Adrenal gland (tissue), 12 donors: ENCODE measurements around the gene TSPAN2. TPM values are rescaled to one million over a fixed set of nuclear protein-coding genes. Genes with fewer than 3 reads are reported as not detected.

Source experiments
- DNase-seq, 7 donors: peaks; one replicate each; pipeline ENCODE4 v3.0.0-alpha.2; 2019 to 2020
- H3K27ac ChIP-seq, 5 donors: fragments of 200-600 bp; sonication (generic) in 4 of 5; 1 replicate in 3 of 5; 2 replicates in 2 of 5; pipeline versions ENCODE4 v1.5.1 to v1.8.0; 2016 to 2020; ENCODE audit warnings: mild to moderate bottlenecking in 1 of 5
- H3K27me3 ChIP-seq: fragments of 200-600 bp; 2 replicates; pipeline ENCODE4 v1.8.0; 2021
- H3K36me3 ChIP-seq, 2 donors: fragments of 200-600 bp; replicated peaks in 1 of 2; 1 replicate in 1 of 2; 2 replicates in 1 of 2; pipeline versions ENCODE4 v1.5.1 to v1.8.0; 2018 to 2022
- H3K4me1 ChIP-seq, 2 donors: fragments of 200-600 bp; replicated peaks in 1 of 2; 1 replicate in 1 of 2; 2 replicates in 1 of 2; pipeline versions ENCODE4 v1.5.1 to v1.8.0; 2018 to 2021
- H3K4me3 ChIP-seq, 4 donors: fragments of 200-600 bp; sonication (generic) in 3 of 4; one replicate each; pipeline ENCODE4 v1.5.1; 2016 to 2018
- H3K9me3 ChIP-seq, 3 donors: fragments of 200-600 bp; sonication (generic) in 1 of 3; replicated peaks in 1 of 3; 1 replicate in 2 of 3; 2 replicates in 1 of 3; pipeline versions ENCODE4 v1.5.1 to v1.8.0; 2016 to 2021
- CTCF ChIP-seq, 6 experiments: fragments of 450-650 bp in 4 of 6; fragments of 200-600 bp in 2 of 6; sonication (generic) in 1 of 6; IDR thresholded peaks; 1 replicate in 5 of 6; 2 replicates in 1 of 6; pipeline versions ENCODE4 v1.5.1 to v1.8.0; 2016 to 2021; ENCODE audit warnings: antibody characterized with exemption in 6 of 6, mild to moderate bottlenecking in 2 of 6, moderate library complexity in 1 of 6
- POLR2A ChIP-seq, 2 donors: fragments of 450-650 bp; IDR thresholded peaks; one replicate each; pipeline ENCODE4 v1.6.1; 2017; ENCODE audit warnings: antibody characterized with exemption in 2 of 2, mild to moderate bottlenecking in 2 of 2, moderate library complexity in 1 of 2
- WGBS, 4 donors: extraction: QIAGEN DNeasy Blood & Tissue Kit in 2 of 4; methylation state at CpG; one replicate each; pipeline versions ENCODE4 v1.1.5 to v1.1.7; 2013 to 2017; 5-methylcytosine and 5-hydroxymethylcytosine counted together
- intact Hi-C, 2 donors: fragments of 100-400 bp; cut with DNase I; formaldehyde crosslinking; loops; one replicate each; pipeline versions ENCODE4 v1.14.1 to v1.15.0; 2022 to 2023
- polyA plus RNA-seq, 3 donors: library from polyadenylated mRNA; stranded (reverse); fragments of 200-250 nt in 2 of 3; fragments of 350-450 nt in 1 of 3; fragmentation: Illumina TruSeq in 1 of 3; extraction: RNeasy Lipid Tissue Mini Kit (QIAGEN cat#74804) in 1 of 3; gene quantifications; one replicate each; pipeline ENCODE4 v1.2.3, GENCODE V29; 2013 to 2014
- total RNA-seq, 9 donors: library from RNA; depleted of rRNA in 4 of 9; stranded (reverse); fragments of >200 nt in 4 of 9; fragments of 120-200 nt in 1 of 9; fragmentation: NEBNext Ultra II Directional in 1 of 9; extraction: Animal tissue kit (Norgen Biotek cat#: 25700) in 1 of 9; gene quantifications; one replicate each; pipeline versions ENCODE4 v1.1.0 to v1.2.4, GENCODE V29; 2013 to 2023
- donor health status: healthy with polysubstance abuse.
- donor health status: Bipolar disorder and iron deficiency.
- donor health status: DM: yes; HTN: yes; CAD: no.
- donor health status: DM: no; HTN: no; CAD: no.
- donor health status: DM: no; HTN: no; CAD: no.
- donor health status: DM: yes; HTN: yes; CAD: no.

Gene TSPAN2
- total and polyA plus RNA-seq, 12 donors, result 0.28 to 1.5 (median 0.71) TPM

GRCh38 chr1:115046751-115047150 is 42.6 kb downstream of the TSPAN2 start:
- TF ChIP-seq POLR2A (IDR thresholded peaks at IDR 0.05) (no peak), CTCF (IDR thresholded peaks at IDR 0.05) (no peak)
- H3K27ac ChIP-seq, result no peak overlapping the region
- H3K4me1 ChIP-seq, result no peaks in the 10 kb centered on the region
- no peaks in the 10 kb centered on the region for H3K9me3 ChIP-seq
- no peak for DNase-seq
- intact Hi-C loops, result no loop called here
- H3K4me3 ChIP-seq, result no peak overlapping the region
- H3K36me3 ChIP-seq, result no peaks in the 10 kb centered on the region
- no peaks in the 10 kb centered on the region for H3K27me3 ChIP-seq

- H3K4me1 ChIP-seq, result no peaks in the 10 kb centered on the region
- intact Hi-C loops, result no loop called here
- H3K27ac ChIP-seq, result no peak overlapping the region
- no peaks in the 10 kb centered on the region for H3K27me3 ChIP-seq
- no peaks in the 10 kb centered on the region for H3K9me3 ChIP-seq
- no peak overlapping the region for H3K4me3 ChIP-seq
- DNase-seq, result no peak
- no peaks in the 10 kb centered on the region for H3K36me3 ChIP-seq
- TF ChIP-seq CTCF (IDR thresholded peaks at IDR 0.05) (no peak), POLR2A (IDR thresholded peaks at IDR 0.05) (no peak)
Measured at GRCh38 chr1:115041654-115042053, 47.6 kb downstream of the TSPAN2 start.

DNA sequence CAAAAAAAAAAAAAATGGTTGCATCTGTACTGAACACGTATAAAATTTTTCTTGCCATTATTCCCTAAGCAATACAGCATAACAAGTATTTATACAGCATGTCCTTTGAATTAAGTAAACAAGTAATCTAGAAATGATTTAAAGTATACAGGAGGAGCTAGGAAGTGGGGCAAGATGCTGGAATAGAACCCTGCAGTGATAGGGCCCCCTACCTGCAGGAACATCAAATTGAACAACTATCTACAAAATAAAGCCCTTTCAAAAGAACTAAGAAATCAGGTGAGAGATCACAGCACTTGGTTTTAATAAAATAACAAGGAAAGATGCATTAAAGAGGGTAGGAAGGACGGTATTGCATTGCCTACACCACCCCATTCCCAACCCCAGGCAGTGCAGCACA is 48.8 kb downstream of the TSPAN2 start:
- Histone ChIP-seq H3K9me3 (no peaks in the 10 kb centered on the region), H3K4me1 (no peaks in the 10 kb centered on the region), H3K4me3 (no peak overlapping the region), H3K27me3 (no peaks in the 10 kb centered on the region), H3K27ac (no peak overlapping the region), H3K36me3 (no peaks in the 10 kb centered on the region)
- no peak for DNase-seq
- intact Hi-C loops, result no loop called here
- 74 to 82% (median 78%) methylated on average over 2 of the region's 2 CpGs for WGBS, 4 donors
- TF ChIP-seq CTCF (IDR thresholded peaks at IDR 0.05) (no peak), POLR2A (IDR thresholded peaks at IDR 0.05) (no peak)

GRCh38 chr1:115036814-115037507 is 52.3 kb downstream of the TSPAN2 start:
- no peak overlapping the region for H3K4me3 ChIP-seq
- TF ChIP-seq CTCF (IDR thresholded peaks at IDR 0.05) (no peak), POLR2A (IDR thresholded peaks at IDR 0.05) (no peak)
- H3K9me3 ChIP-seq, result no peaks in the 10 kb centered on the region
- H3K27ac ChIP-seq, result no peak overlapping the region
- H3K36me3 ChIP-seq, result no peaks in the 10 kb centered on the region
- 64 to 74% (median 71%) methylated on average over 4 of the region's 4 CpGs for WGBS, 4 donors
- H3K27me3 ChIP-seq, result no peaks in the 10 kb centered on the region
- H3K4me1 ChIP-seq, result no peaks in the 10 kb centered on the region
- DNase-seq, result no peak
- intact Hi-C loops, result no loop called here
